Measurements from ENCODE around the gene SLC38A1. TPM values are rescaled to one million over a fixed set of nuclear protein-coding genes. Genes with fewer than 3 reads are reported as not detected.

Gene SLC38A1
- total and polyA plus RNA-seq, 2 donors from 2014 or later, result 13.3 to 124 TPM

DNA sequence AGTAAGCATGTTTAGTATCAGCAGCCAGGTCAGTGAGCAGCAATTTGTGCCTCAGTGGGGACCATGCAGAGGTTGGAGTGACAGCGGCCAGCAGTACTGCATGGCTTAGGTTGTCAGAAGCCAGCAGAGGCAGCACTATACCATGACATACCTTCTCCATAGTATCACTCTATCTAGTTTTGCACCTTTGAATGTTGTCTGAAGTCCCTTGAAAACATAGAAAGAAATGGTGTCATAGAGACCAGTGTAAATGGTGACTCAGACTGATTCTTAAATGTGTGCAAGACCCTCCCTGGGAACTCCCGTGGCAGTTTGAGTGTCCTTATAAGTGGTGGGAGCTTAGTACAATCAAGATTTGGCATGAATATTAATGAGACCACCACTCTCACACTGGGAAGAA, 124.4 kb downstream of the SLC38A1 start:
- Histone ChIP-seq H3K4me3 (ENCODE audit: low read length in 3 of 3) (no peak overlapping the region), H3K27ac (ENCODE audit: low read depth in 2 of 2, low read length in 2 of 2) (no peak overlapping the region), H3K9me3 (ENCODE audit: control insufficient read depth in 2 of 3, insufficient read depth in 1 of 3, low read length in 3 of 3) (no peaks in the 10 kb centered on the region), H3K4me1 (ENCODE audit: control insufficient read depth in 2 of 3, insufficient read depth in 2 of 3, low read depth in 1 of 3, low read length in 3 of 3) (no peaks in the 10 kb centered on the region), H3K36me3 (ENCODE audit: control insufficient read depth in 2 of 3, insufficient read depth in 3 of 3, low read length in 3 of 3) (no peaks in the 10 kb centered on the region), H3K27me3 (ENCODE audit: control insufficient read depth, insufficient read depth, low read length) (no peaks in the 10 kb centered on the region), H3K9ac (ENCODE audit: low read length in 3 of 3) (no peak overlapping the region)
- intact Hi-C loops (cut with DNase I), result no loop called here
- DNase-seq, result no peak
- no peak for FAIRE-seq
- TF ChIP-seq, protein P1, sequence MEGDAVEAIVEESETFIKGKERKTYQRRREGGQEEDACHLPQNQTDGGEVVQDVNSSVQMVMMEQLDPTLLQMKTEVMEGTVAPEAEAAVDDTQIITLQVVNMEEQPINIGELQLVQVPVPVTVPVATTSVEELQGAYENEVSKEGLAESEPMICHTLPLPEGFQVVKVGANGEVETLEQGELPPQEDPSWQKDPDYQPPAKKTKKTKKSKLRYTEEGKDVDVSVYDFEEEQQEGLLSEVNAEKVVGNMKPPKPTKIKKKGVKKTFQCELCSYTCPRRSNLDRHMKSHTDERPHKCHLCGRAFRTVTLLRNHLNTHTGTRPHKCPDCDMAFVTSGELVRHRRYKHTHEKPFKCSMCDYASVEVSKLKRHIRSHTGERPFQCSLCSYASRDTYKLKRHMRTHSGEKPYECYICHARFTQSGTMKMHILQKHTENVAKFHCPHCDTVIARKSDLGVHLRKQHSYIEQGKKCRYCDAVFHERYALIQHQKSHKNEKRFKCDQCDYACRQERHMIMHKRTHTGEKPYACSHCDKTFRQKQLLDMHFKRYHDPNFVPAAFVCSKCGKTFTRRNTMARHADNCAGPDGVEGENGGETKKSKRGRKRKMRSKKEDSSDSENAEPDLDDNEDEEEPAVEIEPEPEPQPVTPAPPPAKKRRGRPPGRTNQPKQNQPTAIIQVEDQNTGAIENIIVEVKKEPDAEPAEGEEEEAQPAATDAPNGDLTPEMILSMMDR (IDR thresholded peaks at IDR 0.05; ENCODE audit: borderline replicate concordance, extremely low read depth, insufficient read depth), result no peak

DNA sequence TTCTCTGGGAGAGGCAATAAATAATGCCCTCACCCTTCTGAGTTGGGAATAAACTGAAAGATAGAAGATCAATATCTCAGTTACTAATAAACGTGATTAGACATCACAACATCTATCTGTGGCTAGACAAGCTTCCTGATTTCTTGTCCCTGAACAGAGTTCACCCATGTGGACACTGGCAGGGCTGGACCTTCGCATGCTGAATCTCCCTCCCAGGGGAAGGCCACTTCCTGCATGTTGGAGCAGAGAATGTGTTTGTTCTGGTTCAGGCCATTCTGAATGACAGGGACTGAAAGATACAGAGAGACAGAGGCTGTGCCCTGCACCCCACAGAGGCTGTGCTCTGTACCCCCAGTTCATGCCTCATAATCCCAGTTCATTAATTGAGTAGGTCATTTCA, 132.6 kb downstream of the SLC38A1 start:
- intact Hi-C loops (cut with DNase I), result no loop called here
- TF ChIP-seq, protein P1 (IDR thresholded peaks at IDR 0.05; ENCODE audit: borderline replicate concordance, extremely low read depth, insufficient read depth), result no peak
- FAIRE-seq, result no peak
- Histone ChIP-seq H3K4me1 (ENCODE audit: control insufficient read depth in 2 of 3, insufficient read depth in 2 of 3, low read depth in 1 of 3, low read length in 3 of 3) (no peaks in the 10 kb centered on the region), H3K9me3 (ENCODE audit: control insufficient read depth in 2 of 3, insufficient read depth in 1 of 3, low read length in 3 of 3) (no peaks in the 10 kb centered on the region), H3K27me3 (ENCODE audit: control insufficient read depth, insufficient read depth, low read length) (no peaks in the 10 kb centered on the region), H3K4me3 (ENCODE audit: low read length in 3 of 3) (no peak overlapping the region), H3K36me3 (ENCODE audit: control insufficient read depth in 2 of 3, insufficient read depth in 3 of 3, low read length in 3 of 3) (no peaks in the 10 kb centered on the region), H3K9ac (ENCODE audit: low read length in 3 of 3) (no peak overlapping the region), H3K27ac (ENCODE audit: low read depth in 2 of 2, low read length in 2 of 2) (no peak overlapping the region)
- DNase-seq, result no peak

DNA sequence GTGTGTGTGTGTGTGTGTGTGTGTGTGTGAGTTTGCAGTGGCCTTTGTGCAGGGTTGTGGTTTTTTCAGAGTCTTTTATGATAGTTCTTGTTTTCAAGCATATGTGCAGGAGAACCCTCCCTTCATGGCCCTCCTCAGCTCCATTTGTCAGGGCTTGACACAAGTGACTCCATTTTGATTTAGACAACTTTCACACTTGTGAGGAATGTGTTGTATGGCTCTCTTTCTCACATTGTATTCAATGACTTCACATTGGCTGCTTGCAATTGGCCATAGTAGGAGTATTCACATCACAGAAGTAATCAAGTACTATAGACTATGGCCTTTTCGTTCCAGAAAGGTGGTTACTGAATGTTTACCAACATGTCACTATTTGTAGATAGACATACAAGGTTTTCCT, 133.1 kb downstream of the SLC38A1 start:
- DNase-seq (no peak), FAIRE-seq (no peak)
- H3K36me3 ChIP-seq (ENCODE audit: control insufficient read depth in 2 of 3, insufficient read depth in 3 of 3, low read length in 3 of 3), result no peaks in the 10 kb centered on the region
- no peak overlapping the region for H3K27ac ChIP-seq (ENCODE audit: low read depth in 2 of 2, low read length in 2 of 2)
- no peak overlapping the region for H3K9ac ChIP-seq (ENCODE audit: low read length in 3 of 3)
- no peaks in the 10 kb centered on the region for H3K4me1 ChIP-seq (ENCODE audit: control insufficient read depth in 2 of 3, insufficient read depth in 2 of 3, low read depth in 1 of 3, low read length in 3 of 3)
- H3K9me3 ChIP-seq (ENCODE audit: control insufficient read depth in 2 of 3, insufficient read depth in 1 of 3, low read length in 3 of 3), result no peaks in the 10 kb centered on the region
- no peaks in the 10 kb centered on the region for H3K27me3 ChIP-seq (ENCODE audit: control insufficient read depth, insufficient read depth, low read length)
- intact Hi-C loops (cut with DNase I), result no loop called here
- TF ChIP-seq, protein P1 (IDR thresholded peaks at IDR 0.05; ENCODE audit: borderline replicate concordance, extremely low read depth, insufficient read depth), result no peak
- H3K4me3 ChIP-seq (ENCODE audit: low read length in 3 of 3), result no peak overlapping the region

DNA sequence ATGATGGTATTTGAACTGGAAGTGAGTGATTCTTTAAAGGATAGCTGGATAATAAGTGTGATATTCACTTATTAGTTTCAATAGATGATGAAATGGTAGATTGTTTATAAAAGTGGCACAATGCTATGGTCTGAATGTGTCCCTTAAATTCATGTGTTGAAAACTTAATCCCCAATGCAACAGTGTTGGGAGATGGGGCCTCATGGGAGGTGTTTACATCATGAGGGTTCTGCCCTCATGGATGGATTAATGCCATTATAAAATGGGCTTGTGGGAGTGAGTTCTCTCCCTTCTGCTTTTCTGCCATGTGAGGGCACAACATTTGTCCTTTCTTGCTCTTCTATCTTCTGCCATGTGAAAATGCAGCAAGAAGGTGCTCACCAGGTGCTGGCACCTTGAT, 134.0 kb downstream of the SLC38A1 start:
- intact Hi-C loops (cut with DNase I), result no loop called here
- TF ChIP-seq, protein P1 (IDR thresholded peaks at IDR 0.05; ENCODE audit: borderline replicate concordance, extremely low read depth, insufficient read depth), result no peak
- Histone ChIP-seq H3K27me3 (ENCODE audit: control insufficient read depth, insufficient read depth, low read length) (no peaks in the 10 kb centered on the region), H3K27ac (ENCODE audit: low read depth in 2 of 2, low read length in 2 of 2) (no peak overlapping the region), H3K9ac (ENCODE audit: low read length in 3 of 3) (no peak overlapping the region), H3K9me3 (ENCODE audit: control insufficient read depth in 2 of 3, insufficient read depth in 1 of 3, low read length in 3 of 3) (no peaks in the 10 kb centered on the region), H3K36me3 (ENCODE audit: control insufficient read depth in 2 of 3, insufficient read depth in 3 of 3, low read length in 3 of 3) (no peaks in the 10 kb centered on the region), H3K4me1 (ENCODE audit: control insufficient read depth in 2 of 3, insufficient read depth in 2 of 3, low read depth in 1 of 3, low read length in 3 of 3) (no peaks in the 10 kb centered on the region), H3K4me3 (ENCODE audit: low read length in 3 of 3) (no peak overlapping the region)
- no peak for FAIRE-seq
- DNase-seq, result no peak
